SU-DHL-6 (cell line): ENCODE data around the gene TOX2.

Experiments
- H2AFZ ChIP-seq: fragments of 200-600 bp; sonication (generic); 2 replicates; pipeline ENCODE4 v1.6.1; 2014; ENCODE audit warnings: low read depth, mild to moderate bottlenecking, moderate library complexity, mixed read lengths, antibody characterized with exemption, low read length; ENCODE audit not compliant: severe bottlenecking
- H3F3A ChIP-seq: fragments of 200-600 bp; shearing (Covaris generic); 2 replicates; pipeline ENCODE4 v1.6.0; 2016; ENCODE audit warnings: antibody characterized with exemption, mild to moderate bottlenecking; ENCODE audit not compliant: insufficient read depth
- H3K27ac ChIP-seq: fragments of 200-600 bp; sonication (generic); 2 replicates; pipeline ENCODE4 v1.5.1; 2016; ENCODE audit warnings: low read depth, mild to moderate bottlenecking, low read length, moderate library complexity, mixed read lengths
- H3K27me3 ChIP-seq: fragments of 200-600 bp; sonication (generic), shearing (Covaris generic); 2 replicates; pipeline ENCODE4 v1.6.0; 2014; ENCODE audit warnings: mild to moderate bottlenecking, low read length
- H3K36me3 ChIP-seq: fragments of 200-600 bp; sonication (generic); 2 replicates; pipeline ENCODE4 v1.6.1; 2014; ENCODE audit warnings: mild to moderate bottlenecking, low read length, mixed read lengths
- H3K4me2 ChIP-seq: fragments of 300-600, 200-600 bp; shearing (Covaris generic), sonication (generic); 2 replicates; pipeline ENCODE4 v1.6.0; 2014; ENCODE audit warnings: low read length, low read depth, mild to moderate bottlenecking; ENCODE audit not compliant: poor library complexity, severe bottlenecking
- H3K4me3 ChIP-seq: fragments of 200-600 bp; sonication (generic); 2 replicates; pipeline ENCODE4 v1.5.1; 2014; ENCODE audit warnings: antibody characterized with exemption, low read length, mild to moderate bottlenecking, mixed read lengths; ENCODE audit not compliant: insufficient read depth, poor library complexity, severe bottlenecking
- H3K79me2 ChIP-seq: fragments of 200-600 bp; sonication (generic); 2 replicates; pipeline ENCODE4 v1.6.1; 2014; ENCODE audit warnings: mild to moderate bottlenecking, low read length, moderate library complexity; ENCODE audit not compliant: insufficient read depth
- H3K9ac ChIP-seq: fragments of 200-600 bp; sonication (generic); 2 replicates; pipeline ENCODE4 v1.7.0; 2014; ENCODE audit warnings: mild to moderate bottlenecking, low read length
- H3K9me2 ChIP-seq: fragments of 200-600 bp; sonication (generic); replicated peaks from 2 replicates; pipeline ENCODE4 v1.6.1; 2014; ENCODE audit warnings: low read length; ENCODE audit not compliant: insufficient read depth
- H3K9me3 ChIP-seq: fragments of 200-600 bp; sonication (generic); 2 replicates; pipeline ENCODE4 v1.6.1; 2014; ENCODE audit warnings: low read length, mixed read lengths; ENCODE audit not compliant: insufficient read depth
- H4K20me1 ChIP-seq: fragments of 200-600 bp; sonication (generic); 2 replicates; pipeline ENCODE4 v1.6.1; 2014; ENCODE audit warnings: low read depth, mild to moderate bottlenecking, antibody characterized with exemption, low read length, moderate library complexity, mixed read lengths
- CTCF ChIP-seq: fragments of 200-600 bp; sonication (generic); IDR thresholded peaks from one replicate; pipeline ENCODE4 v1.5.1; 2017; ENCODE audit warnings: antibody characterized with exemption, mild to moderate bottlenecking, low read length, moderate library complexity; ENCODE audit not compliant: insufficient read depth, poor library complexity, severe bottlenecking
- EZH2phosphoT487 ChIP-seq: fragments of 200-600 bp; sonication (generic), shearing (Covaris generic); conservative IDR thresholded peaks from 2 replicates; pipeline ENCODE4 v1.6.1; 2018; ENCODE audit warnings: mild to moderate bottlenecking, antibody characterized with exemption, low read length, moderate library complexity, mixed read lengths

Gene TOX2

GRCh38 chr20:44073675-44074071 lies 159.0 kb downstream of the TOX2 start:
- H2AFZ ChIP-seq, result no peak overlapping the region
- H3K27me3 ChIP-seq, result no peaks in the 10 kb centered on the region
- no peaks in the 10 kb centered on the region for H3F3A ChIP-seq
- H3K9ac ChIP-seq, result no peak overlapping the region
- no peaks in the 10 kb centered on the region for H3K36me3 ChIP-seq
- no peaks in the 10 kb centered on the region for H3K79me2 ChIP-seq
- no peak overlapping the region for H3K27ac ChIP-seq
- H3K4me3 ChIP-seq, result no peak overlapping the region
- TF ChIP-seq CTCF, result no peak
- no peak for TF ChIP-seq EZH2phosphoT487
- H4K20me1 ChIP-seq, result no peaks in the 10 kb centered on the region
- no peak overlapping the region for H3K4me2 ChIP-seq
- H3K9me2 ChIP-seq, result no peaks in the 10 kb centered on the region
- no peaks in the 10 kb centered on the region for H3K9me3 ChIP-seq

DNA sequence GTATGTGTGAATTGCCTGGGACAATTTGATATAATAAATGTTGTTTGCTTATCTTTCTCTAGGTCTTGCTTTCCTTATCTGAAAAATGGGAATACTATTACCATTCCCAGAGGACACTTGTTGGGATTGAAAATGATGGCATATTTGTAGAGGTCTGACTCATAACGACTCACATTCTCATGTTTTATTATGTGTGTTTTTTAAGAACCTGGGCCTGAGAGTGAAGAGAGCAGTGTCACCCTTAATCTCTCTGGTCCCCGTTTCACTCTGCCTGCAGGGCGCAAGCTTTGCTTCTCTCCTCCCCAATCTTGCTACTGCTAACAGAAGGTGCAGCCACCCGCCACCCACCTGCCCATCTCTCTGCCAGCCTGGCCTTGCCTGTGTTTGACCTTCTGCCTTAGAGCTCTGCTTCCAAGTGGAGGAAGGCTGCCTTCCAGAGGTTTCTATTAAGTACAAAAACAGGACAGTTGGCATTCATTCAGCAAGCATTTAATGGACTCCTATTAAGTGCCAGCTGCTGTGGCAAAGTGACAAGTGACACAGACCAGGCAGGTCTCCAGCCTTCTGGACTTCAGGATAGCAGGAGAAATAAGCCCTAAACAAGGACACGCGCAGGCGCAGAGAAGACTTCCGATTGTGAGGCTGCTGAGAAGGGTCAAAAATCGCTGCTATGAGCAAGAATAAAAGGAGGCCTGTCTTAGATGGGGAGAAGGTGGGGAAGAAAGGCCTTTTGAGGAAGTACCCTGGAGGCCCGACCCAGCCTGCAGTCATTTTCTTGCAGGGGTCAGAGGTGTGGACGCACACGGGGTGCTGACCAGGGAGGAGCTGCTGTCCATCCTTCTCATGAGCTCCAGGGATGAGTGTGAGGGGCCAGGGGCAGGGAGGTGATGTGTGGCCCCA lies 159.8 kb downstream of the TOX2 start:
- Histone ChIP-seq H3K9me3 (no peaks in the 10 kb centered on the region), H3K9ac (no peak overlapping the region), H3K4me2 (no peak overlapping the region), H3K36me3 (no peaks in the 10 kb centered on the region), H3K4me3 (no peak overlapping the region), H3K27ac (no peak overlapping the region), H3K27me3 (no peaks in the 10 kb centered on the region), H3F3A (no peaks in the 10 kb centered on the region), H3K79me2 (no peaks in the 10 kb centered on the region), H4K20me1 (no peaks in the 10 kb centered on the region), H3K9me2 (no peaks in the 10 kb centered on the region), H2AFZ (no peak overlapping the region)
- no peak for TF ChIP-seq EZH2phosphoT487
- no peak for TF ChIP-seq CTCF

DNA sequence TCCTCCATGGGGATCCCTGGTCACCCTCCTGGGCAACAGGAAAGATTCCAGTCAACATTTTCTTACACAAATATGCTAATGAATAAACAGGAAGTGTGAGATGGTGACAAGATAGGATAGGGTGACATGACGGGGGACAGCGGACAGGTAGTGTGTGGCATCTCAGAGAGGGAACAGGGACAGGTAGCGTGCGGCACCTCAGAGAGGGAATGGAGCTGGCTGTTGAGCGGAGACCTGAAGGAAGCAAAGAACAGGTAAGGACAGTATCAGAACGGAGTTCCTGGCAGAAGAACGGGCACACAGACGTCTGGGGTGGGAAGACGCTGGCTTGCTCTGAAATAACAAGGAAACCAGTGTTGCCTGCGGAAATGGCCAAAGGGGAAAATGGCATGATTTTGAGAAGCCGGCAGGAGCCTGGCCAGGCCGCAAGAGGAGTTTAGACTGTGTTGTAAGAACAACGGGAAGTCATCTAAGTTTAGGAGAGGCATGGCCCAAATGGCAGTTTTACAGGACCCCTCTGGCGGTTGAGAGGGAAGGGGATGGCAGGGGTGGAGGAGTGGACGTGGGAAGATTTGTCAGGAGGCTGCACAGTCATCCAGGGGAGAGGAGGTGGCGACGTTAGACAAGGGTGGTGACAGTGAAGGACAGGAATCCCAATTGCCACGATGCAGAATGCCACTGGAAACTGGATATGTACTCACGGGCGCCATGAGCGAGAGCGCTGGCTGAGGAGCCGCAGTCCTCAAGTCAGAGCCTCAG lies 160.7 kb downstream of the TOX2 start:
- Histone ChIP-seq H3K27ac (no peak overlapping the region), H3K27me3 (no peaks in the 10 kb centered on the region), H3K4me2 (no peak overlapping the region), H3K9ac (no peak overlapping the region), H3K9me2 (no peaks in the 10 kb centered on the region), H4K20me1 (no peaks in the 10 kb centered on the region), H3K79me2 (no peaks in the 10 kb centered on the region), H3F3A (no peaks in the 10 kb centered on the region), H3K9me3 (no peaks in the 10 kb centered on the region), H2AFZ (no peak overlapping the region), H3K36me3 (no peaks in the 10 kb centered on the region), H3K4me3 (no peak overlapping the region)
- no peak for TF ChIP-seq CTCF
- TF ChIP-seq EZH2phosphoT487, result no peak
